Right hindlimb (tissue), 1 donor: Measurements from ENCODE around the gene SH3TC1.
A peak's percentile ranks its signal among the peaks of the same experiment; 100 is the strongest.

Experiments used
- DNase-seq: peaks from one replicate; pipeline ENCODE4 v3.0.0-alpha.2; 2018

The SH3TC1 gene

GRCh38 chr4:8164194-8164565 lies 34.9 kb upstream of the SH3TC1 start:
- no peak for DNase-seq

DNA sequence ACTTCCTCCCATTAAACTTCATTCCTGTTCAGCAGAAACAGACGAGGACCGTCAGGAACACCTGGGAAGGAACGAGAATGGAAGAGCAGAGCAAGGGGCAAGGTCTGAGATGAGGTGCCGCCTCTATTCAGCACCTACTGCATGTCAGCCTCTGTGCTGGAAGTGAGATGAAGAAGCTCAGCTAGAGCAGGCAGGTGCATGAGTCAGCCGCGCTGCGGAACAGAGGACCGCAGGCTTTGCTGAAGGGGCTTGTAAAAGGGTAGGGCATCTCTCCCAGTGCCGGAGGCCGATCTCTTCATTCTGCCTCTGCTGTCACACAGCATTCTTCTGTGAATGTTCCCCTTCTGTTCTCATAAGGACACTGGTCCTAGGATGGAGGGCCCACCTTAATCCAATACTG lies 34.4 kb upstream of the SH3TC1 start:
- no peak for DNase-seq

DNA sequence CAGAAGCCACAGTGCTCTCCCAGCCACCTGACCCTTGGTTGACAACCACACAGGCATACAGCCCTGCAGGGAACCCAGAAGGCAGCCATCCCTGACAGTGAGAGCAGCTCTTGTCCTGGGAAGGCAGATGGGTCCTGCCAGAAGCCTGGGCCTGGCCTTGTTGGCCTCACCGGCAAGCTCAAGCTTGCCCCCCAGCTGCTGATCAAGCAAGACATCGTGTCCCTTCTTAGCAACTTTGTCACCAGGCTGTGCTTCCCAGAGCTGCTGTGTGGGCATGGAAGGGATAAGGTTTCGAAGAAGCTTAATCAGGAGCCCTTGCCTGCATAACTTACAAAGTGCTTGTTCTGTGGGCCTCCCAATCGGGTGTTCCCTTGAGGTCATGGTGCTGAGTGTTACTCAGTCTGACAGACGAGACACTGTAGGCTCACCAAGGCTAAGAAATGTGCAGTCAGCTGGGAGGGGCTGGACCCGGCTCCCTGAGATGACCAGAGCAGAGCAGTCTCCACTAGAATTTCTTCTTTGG lies 33.7 kb upstream of the SH3TC1 start:
- DNase-seq, result no peak

DNA sequence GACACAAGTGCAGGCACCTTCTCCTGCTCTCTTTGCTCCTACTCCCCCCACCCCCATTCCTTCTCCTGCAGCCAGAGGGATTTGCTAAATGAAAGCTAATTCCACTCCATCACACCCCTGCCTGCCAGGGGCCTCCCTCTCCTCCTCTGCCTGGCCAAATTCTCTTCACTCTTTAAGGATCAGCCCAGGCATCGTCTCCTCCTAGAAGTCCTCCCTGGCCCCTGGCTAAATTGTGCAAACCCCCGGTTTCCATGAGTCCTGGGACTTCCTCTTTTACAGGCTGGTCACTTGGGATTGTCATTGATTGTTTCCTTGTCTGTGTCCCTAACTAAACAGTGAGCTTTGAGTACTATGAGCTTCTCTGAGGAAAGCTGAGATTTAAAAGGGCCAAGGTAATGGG lies 31.8 kb upstream of the SH3TC1 start:
- DNase-seq, result no peak

GRCh38 chr4:8167815-8168214 lies 31.3 kb upstream of the SH3TC1 start:
- DNase-seq, result no peak

DNA sequence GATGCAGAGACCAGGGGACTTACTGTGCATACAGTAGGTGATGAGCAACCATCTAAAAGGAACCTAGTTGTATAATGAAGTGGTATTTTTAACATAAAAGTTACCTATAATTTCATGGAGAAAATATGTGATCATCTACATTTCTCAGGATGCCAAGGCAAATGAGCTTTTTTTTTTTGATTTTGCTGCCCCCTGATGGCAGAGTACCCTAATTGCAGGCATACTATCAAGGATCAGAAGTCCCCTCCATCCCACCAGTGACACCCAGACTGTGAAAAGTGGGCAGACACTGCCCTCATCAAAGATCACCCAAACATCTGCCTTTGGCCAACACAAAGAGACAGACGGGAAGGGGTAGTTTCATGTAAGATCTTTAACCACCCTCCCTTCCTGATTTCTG lies 30.9 kb upstream of the SH3TC1 start:
- DNase-seq, result no peak

- no peak for DNase-seq
These were observed 30.1 kb upstream of the SH3TC1 start for GRCh38 chr4:8168832-8169598.

GRCh38 chr4:8169763-8170162 lies 29.3 kb upstream of the SH3TC1 start:
- DNase-seq, result no peak

- DNase-seq, result no peak
These were observed 28.7 kb upstream of the SH3TC1 start for GRCh38 chr4:8170341-8170740.

DNA sequence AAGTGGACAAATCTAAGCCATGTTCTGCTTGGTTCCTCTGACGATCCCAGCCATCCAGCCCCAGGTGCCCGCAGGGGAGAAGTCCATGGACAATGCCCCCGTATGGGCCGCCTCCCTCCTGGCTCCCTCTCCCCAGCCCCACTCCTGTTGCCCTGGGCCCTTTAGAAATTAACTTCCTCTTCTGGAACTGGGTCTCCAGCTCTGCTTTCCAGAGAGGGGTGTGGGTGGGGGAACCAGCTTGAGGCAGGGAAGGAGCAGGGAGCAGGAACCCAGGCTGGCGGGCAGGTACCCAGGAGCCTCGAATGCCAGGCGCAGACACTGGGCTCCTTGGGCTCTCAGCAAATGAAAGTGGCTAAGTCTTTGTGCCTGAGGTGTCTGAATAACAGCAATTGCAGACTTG lies 27.8 kb upstream of the SH3TC1 start:
- DNase-seq, result no peak

GRCh38 chr4:8171984-8172924 lies 26.8 kb upstream of the SH3TC1 start:
- DNase-seq, result no peak

GRCh38 chr4:8173492-8174242 lies 25.4 kb upstream of the SH3TC1 start:
- no peak for DNase-seq

- DNase-seq, result no peak
These were observed 24.1 kb upstream of the SH3TC1 start for GRCh38 chr4:8174970-8175369.

DNA sequence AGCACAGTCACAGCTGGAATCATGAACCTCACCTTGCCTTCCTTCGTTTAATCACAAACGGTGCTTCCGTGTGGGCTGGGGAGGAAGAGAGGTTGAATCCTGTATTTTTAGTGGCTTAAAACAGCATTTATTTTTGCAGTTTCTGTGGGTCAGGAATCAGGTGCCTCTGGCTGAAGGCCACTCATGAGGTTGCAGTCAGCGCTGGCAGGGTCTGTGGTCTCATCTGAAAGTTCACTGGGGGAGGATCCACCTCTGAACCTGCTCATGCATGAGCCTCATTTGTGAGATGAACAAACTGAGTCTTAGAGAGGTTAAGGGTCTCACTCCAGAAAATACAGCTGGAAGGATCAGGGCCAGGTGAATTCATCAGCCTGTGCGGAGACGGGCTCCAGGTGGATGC lies 23.4 kb upstream of the SH3TC1 start:
- DNase-seq, result no peak

GRCh38 chr4:8176547-8177399 lies 22.3 kb upstream of the SH3TC1 start:
- peak; percentile 66 for DNase-seq

DNA sequence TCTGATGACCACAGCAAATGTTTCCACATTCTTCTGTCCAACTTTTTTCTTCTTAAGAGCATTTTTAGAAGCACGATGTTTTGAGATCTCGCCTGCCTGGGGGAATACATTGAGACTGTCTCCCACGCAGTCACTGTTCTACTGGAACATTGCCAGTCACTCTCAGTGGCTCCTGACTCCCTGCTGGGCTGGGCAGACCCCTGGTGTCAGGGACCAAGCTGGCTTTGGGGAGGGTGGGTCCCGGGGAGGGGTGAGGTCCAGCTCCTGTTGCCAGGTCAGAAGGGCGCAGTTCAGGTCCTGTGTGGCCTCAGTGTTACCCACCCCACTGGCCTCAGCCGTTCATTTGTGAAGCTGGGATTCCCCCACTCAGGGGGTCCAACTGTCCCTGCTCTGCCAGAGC lies 21.5 kb upstream of the SH3TC1 start:
- DNase-seq, result no peak

GRCh38 chr4:8177956-8178355 lies 21.1 kb upstream of the SH3TC1 start:
- DNase-seq, result no peak

GRCh38 chr4:8179074-8179473 lies 20.0 kb upstream of the SH3TC1 start:
- DNase-seq, result no peak

- DNase-seq, result no peak
These were observed 19.3 kb upstream of the SH3TC1 start for GRCh38 chr4:8179771-8180170.

DNA sequence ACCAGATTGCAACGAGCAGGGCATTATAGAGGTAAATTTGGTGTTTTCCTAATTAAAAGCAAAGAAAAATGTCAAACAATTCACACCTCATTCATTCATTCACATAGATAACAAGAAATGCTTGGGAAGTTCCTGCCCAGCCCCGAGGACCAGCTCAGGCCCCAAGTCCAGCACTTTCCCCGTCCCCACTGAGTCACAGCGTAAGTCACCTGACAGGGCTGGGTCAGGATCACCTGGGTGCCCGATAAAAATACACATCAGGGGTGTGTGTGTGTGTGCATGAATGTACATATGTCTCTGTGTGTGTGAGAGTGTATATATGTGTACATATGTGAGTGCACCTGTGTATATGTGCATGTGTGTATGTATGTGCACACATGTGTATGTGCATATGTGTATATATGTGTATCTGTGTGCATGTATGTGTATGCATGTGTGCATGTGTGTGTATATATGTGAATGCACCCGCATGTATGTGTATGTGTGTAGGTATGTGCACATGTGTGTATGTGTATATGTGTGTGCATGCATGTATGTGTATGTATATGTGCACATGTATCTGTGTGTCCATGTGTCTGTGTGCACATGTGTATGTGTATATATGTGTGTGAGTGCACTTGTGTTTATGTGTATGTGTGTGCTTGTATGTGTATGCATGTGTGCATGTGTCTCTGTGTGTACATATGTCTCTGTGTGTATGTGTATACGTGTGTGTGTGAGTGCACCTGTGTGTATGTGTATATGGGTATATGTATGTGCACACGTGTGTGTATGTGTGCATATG lies 18.6 kb upstream of the SH3TC1 start:
- DNase-seq, result no peak

GRCh38 chr4:8181119-8181518 lies 18.0 kb upstream of the SH3TC1 start:
- no peak for DNase-seq
